GM20000 (cell line): ENCODE data around the gene RAB12.

ENCODE experiments used
- DNase-seq: peaks from one replicate; pipeline ENCODE4 v3.0.0; 2012; ENCODE audit warnings: low spot score
- CTCF ChIP-seq: IDR thresholded peaks from 2 replicates; pipeline ENCODE4 v1.5.1; 2012; ENCODE audit warnings: mild to moderate bottlenecking, control low read depth; ENCODE audit errors: extremely low read depth, missing control alignments

The RAB12 gene

GRCh38 chr18:8623549-8624106 is 14.4 kb downstream of the RAB12 start:
- DNase-seq, result no peak
- no peak for TF ChIP-seq CTCF

GRCh38 chr18:8625461-8626092 is 16.3 kb downstream of the RAB12 start:
- no peak for DNase-seq
- TF ChIP-seq CTCF, result no peak

GRCh38 chr18:8626414-8627106 is 17.3 kb downstream of the RAB12 start:
- DNase-seq, result no peak
- TF ChIP-seq CTCF, result no peak

GRCh38 chr18:8627107-8627472 is 17.9 kb downstream of the RAB12 start:
- no peak for TF ChIP-seq CTCF
- no peak for DNase-seq

- DNase-seq, result no peak
- TF ChIP-seq CTCF, result no peak
Observed at GRCh38 chr18:8627540-8627939, 18.3 kb downstream of the RAB12 start.

- no peak for TF ChIP-seq CTCF
- DNase-seq, result no peak
Observed at GRCh38 chr18:8629602-8630001, 20.4 kb downstream of the RAB12 start.

- TF ChIP-seq CTCF, result no peak
- no peak for DNase-seq
Observed at GRCh38 chr18:8630546-8630945, 21.3 kb downstream of the RAB12 start.
